Measurements from ENCODE around the gene HM13. TPM values are rescaled to one million over a fixed set of nuclear protein-coding genes. Genes with fewer than 3 reads are reported as not detected.

The HM13 gene
- polyA plus RNA-seq, 2 of the 4 experiments (the other 2 are of a cell fraction), result 164 to 178 TPM

- TF ChIP-seq, protein P1, sequence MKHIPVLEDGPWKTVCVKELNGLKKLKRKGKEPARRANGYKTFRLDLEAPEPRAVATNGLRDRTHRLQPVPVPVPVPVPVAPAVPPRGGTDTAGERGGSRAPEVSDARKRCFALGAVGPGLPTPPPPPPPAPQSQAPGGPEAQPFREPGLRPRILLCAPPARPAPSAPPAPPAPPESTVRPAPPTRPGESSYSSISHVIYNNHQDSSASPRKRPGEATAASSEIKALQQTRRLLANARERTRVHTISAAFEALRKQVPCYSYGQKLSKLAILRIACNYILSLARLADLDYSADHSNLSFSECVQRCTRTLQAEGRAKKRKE (CRISPR knock-in tag; IDR thresholded peaks at IDR 0.05; ENCODE audit: low read depth), result peak; percentile 91
- TF ChIP-seq POLR2A (IDR thresholded peaks at IDR 0.05; ENCODE audit: low read length) (peak; percentile 52), SREBF2 (IDR thresholded peaks at IDR 0.05) (no peak), ESRRA (IDR thresholded peaks at IDR 0.05; ENCODE audit: borderline replicate concordance, low read length) (no peak), HES2 (IDR thresholded peaks at IDR 0.05) (peak; percentile 28; the same call in 1 of the 2 replicates), CTCF (IDR thresholded peaks at IDR 0.05) (no peak), FOSB (CRISPR knock-in tag; IDR thresholded peaks at IDR 0.05) (peak; percentile 93; the same call in 1 of the 2 replicates), HMGXB4 (CRISPR knock-in tag; IDR thresholded peaks at IDR 0.05; ENCODE audit: borderline replicate concordance) (no peak), GATA3 (IDR thresholded peaks at IDR 0.05; ENCODE audit: borderline replicate concordance) (peak; percentile 80; the same call in 1 of the 2 replicates), KDM1A (IDR thresholded peaks at IDR 0.05; ENCODE audit: low read depth) (no peak), EP300 (IDR thresholded peaks at IDR 0.05) (peak; percentile 92 to 98), HOXA7 (CRISPR knock-in tag; IDR thresholded peaks at IDR 0.05) (peak; percentile 94), ZC3H11A (IDR thresholded peaks at IDR 0.05) (no peak), FOSL2 (IDR thresholded peaks at IDR 0.05) (peak; percentile 85), FOSL2 (CRISPR knock-in tag; IDR thresholded peaks at IDR 0.05) (peak; percentile 98), TFCP2L1 (CRISPR knock-in tag; IDR thresholded peaks at IDR 0.05) (peak; percentile 70; the same call in 1 of the 2 replicates), CHD2 (IDR thresholded peaks at IDR 0.05; ENCODE audit: low read length, partially characterized antibody) (peak; percentile 29), SMC3 (IDR thresholded peaks at IDR 0.05) (peak; percentile 44; the same call in 1 of the 3 replicates), PHF8 (IDR thresholded peaks at IDR 0.05; ENCODE audit: borderline replicate concordance, low read depth) (0 out of 2 replicates have a peak, but pooled peaks have one; percentile 34), REST (IDR thresholded peaks at IDR 0.05) (peak; percentile 48; the same call in 1 of the 2 replicates)
Measured at GRCh38 chr20:31572701-31573554, 58.7 kb downstream of the HM13 start (continued).

All from A549 (cell line).